Immature natural killer cell (primary cell): ENCODE data around the gene GHR. TPM values are rescaled to one million over a fixed set of nuclear protein-coding genes. Genes with fewer than 3 reads are reported as not detected.

Source experiments
- DNase-seq, 3 donors: peaks; one replicate each; pipeline ENCODE4 v3.0.0; 2022; ENCODE audit warnings: mixed read lengths in 1 of 3
- H3K27ac Mint-ChIP-seq, 6 donors: one replicate each; pipeline ENCODE4 v1.8.0; 2020; ENCODE audit warnings: mixed read lengths in 6 of 6, mild to moderate bottlenecking in 5 of 6, inconsistent platforms in 4 of 6, moderate library complexity in 3 of 6
- H3K27me3 Mint-ChIP-seq, 3 donors: one replicate each; pipeline ENCODE4 v1.8.0; 2020 to 2021; ENCODE audit warnings: low read depth in 3 of 3, mild to moderate bottlenecking in 3 of 3, mixed read lengths in 3 of 3, moderate library complexity in 3 of 3, inconsistent platforms in 1 of 3
- H3K36me3 Mint-ChIP-seq, 3 donors: one replicate each; pipeline ENCODE4 v1.8.0; 2020; ENCODE audit warnings: mixed read lengths in 3 of 3, inconsistent platforms in 2 of 3, mild to moderate bottlenecking in 2 of 3
- H3K4me1 Mint-ChIP-seq, 2 donors: one replicate each; pipeline ENCODE4 v1.8.0; 2020; ENCODE audit warnings: inconsistent platforms in 2 of 2, mild to moderate bottlenecking in 2 of 2, mixed read lengths in 2 of 2, moderate library complexity in 1 of 2
- H3K4me3 Mint-ChIP-seq, 5 donors: one replicate each; pipeline ENCODE4 v1.8.0; 2020; ENCODE audit warnings: mild to moderate bottlenecking in 5 of 5, mixed read lengths in 5 of 5, inconsistent platforms in 3 of 5, moderate library complexity in 3 of 5
- H3K9me3 Mint-ChIP-seq, 6 donors: one replicate each; pipeline ENCODE4 v1.8.0; 2020; ENCODE audit warnings: mild to moderate bottlenecking in 6 of 6, mixed read lengths in 6 of 6, inconsistent platforms in 4 of 6, moderate library complexity in 3 of 6
- polyA plus RNA-seq, 3 donors: library from polyadenylated mRNA; unstranded; fragments of 300-500 nt; fragmentation: Illumina TruSeq; gene quantifications; one replicate each; pipeline ENCODE4 v1.2.3, GENCODE V29; 2021

The GHR gene
- polyA plus RNA-seq, 3 donors from 2014 or later = not detected

- peaks cover 0 to 2% (median 0%) of the 10 kb centered on the region in 6 donors for H3K9me3 Mint-ChIP-seq
- no peak overlapping the region for H3K4me3 Mint-ChIP-seq
- H3K27ac Mint-ChIP-seq = no peak overlapping the region
- DNase-seq = no peak
- H3K27me3 Mint-ChIP-seq = peaks cover 2 to 3% (median 3%) of the 10 kb centered on the region in 3 donors
- H3K4me1 Mint-ChIP-seq = no peaks in the 10 kb centered on the region
- peaks cover 0 to 4% (median 0%) of the 10 kb centered on the region in 3 donors for H3K36me3 Mint-ChIP-seq
Observed at GRCh38 chr5:42770003-42770402, 346.8 kb downstream of the GHR start.
